B cell (primary cell): Measurements from ENCODE around the gene IGSF8. TPM values are rescaled to one million over a fixed set of nuclear protein-coding genes. Genes with fewer than 3 reads are reported as not detected.

ENCODE experiments used
- ATAC-seq: fragments of 200-7000 bp; cut with Tn5 transposase; one replicate; pipeline ENCODE4 v1.10.0; 2021; ENCODE audit warnings: low read depth, mild to moderate bottlenecking, moderate number of reproducible peaks, moderate library complexity
- CTCF ChIA-PET: fragments of 350-600 bp; sonication (Branson Sonifier 250); formaldehyde crosslinking; loops from one replicate; lab custom pipeline; 2021; ENCODE audit warnings: antibody characterized with exemption, inconsistent platforms; lab: Charles Lee
- POLR2A ChIA-PET: fragments of 350-600 bp; sonication (Branson Sonifier 250); formaldehyde crosslinking; loops from one replicate; lab custom pipeline; 2021; ENCODE audit warnings: antibody characterized with exemption; lab: Charles Lee
- DNase-seq: peaks from one replicate; pipeline ENCODE4 v3.0.0; 2013
- H2AFZ ChIP-seq: 2 replicates; pipeline ENCODE4 v1.6.1; 2012; ENCODE audit warnings: mild to moderate bottlenecking, low read depth, low read length; ENCODE audit not compliant: insufficient read depth, poor library complexity, severe bottlenecking
- H3K27ac ChIP-seq, 2 donors: 1 replicate in 1 of 2; 2 replicates in 1 of 2; pipeline ENCODE4 v1.5.1; 2012 to 2013; ENCODE audit warnings: low read length in 2 of 2, mild to moderate bottlenecking in 2 of 2, moderate library complexity in 1 of 2
- H3K27me3 ChIP-seq, 4 experiments: fragments of 200-600 bp in 1 of 4; sonication (generic) in 1 of 4; replicated peaks in 1 of 4; 1 replicate in 2 of 4; 2 replicates in 2 of 4; pipeline versions ENCODE4 v1.6.1 to v1.7.0; 2013 to 2016; ENCODE audit warnings: low read length in 3 of 4, mild to moderate bottlenecking in 2 of 4, mixed read lengths in 1 of 4, moderate library complexity in 1 of 4; ENCODE audit not compliant: insufficient read depth in 4 of 4, control insufficient read depth in 3 of 4; ENCODE audit errors: control extremely low read depth in 1 of 4
- H3K36me3 ChIP-seq, 2 experiments: replicated peaks in 1 of 2; 1 replicate in 1 of 2; 2 replicates in 1 of 2; pipeline versions ENCODE4 v1.6.1 to v1.7.1; 2013; ENCODE audit warnings: low read length in 1 of 2; ENCODE audit not compliant: insufficient read depth in 2 of 2, control insufficient read depth in 1 of 2; ENCODE audit errors: control extremely low read depth in 1 of 2, extremely low read depth in 1 of 2
- H3K4me1 ChIP-seq, 2 donors: fragments of 200-600 bp in 1 of 2; sonication (generic) in 1 of 2; 1 replicate in 1 of 2; 2 replicates in 1 of 2; pipeline versions ENCODE4 v1.5.1 to v1.6.1; 2013 to 2017; ENCODE audit warnings: low read length in 2 of 2; ENCODE audit not compliant: control insufficient read depth in 2 of 2, insufficient read depth in 2 of 2
- H3K4me2 ChIP-seq: replicated peaks from 2 replicates; pipeline ENCODE3; 2012; ENCODE audit warnings: mild to moderate bottlenecking, low read depth, low read length; ENCODE audit not compliant: poor library complexity, severe bottlenecking
- H3K4me3 ChIP-seq, 5 experiments: fragments of 200-600 bp in 1 of 5; sonication (generic) in 1 of 5; 1 replicate in 3 of 5; 2 replicates in 2 of 5; pipeline versions ENCODE4 v1.5.1 to v1.7.0; 2011 to 2016; ENCODE audit warnings: low read length in 4 of 5, mild to moderate bottlenecking in 4 of 5, low read depth in 2 of 5, control low read depth in 1 of 5, moderate library complexity in 1 of 5; ENCODE audit not compliant: insufficient read depth in 1 of 5; ENCODE audit errors: control extremely low read depth in 1 of 5, extremely low read depth in 1 of 5
- H3K79me2 ChIP-seq: fragments of 200-600 bp; sonication (generic); one replicate; pipeline ENCODE4 v1.6.0; 2016; ENCODE audit warnings: low read length; ENCODE audit not compliant: control insufficient read depth, insufficient read depth
- H3K9ac ChIP-seq: fragments of 200-600 bp; sonication (generic); 2 replicates; pipeline ENCODE4 v1.6.1; 2017; ENCODE audit warnings: mild to moderate bottlenecking, low read length, moderate library complexity
- H3K9me3 ChIP-seq, 3 donors: one replicate each; pipeline versions ENCODE4 v1.6.1 to v1.7.1; 2013; ENCODE audit warnings: low read length in 2 of 3; ENCODE audit not compliant: control insufficient read depth in 2 of 3, insufficient read depth in 1 of 3; ENCODE audit errors: control extremely low read depth in 1 of 3
- H4K20me1 ChIP-seq: 2 replicates; pipeline ENCODE4 v1.6.0; 2012; ENCODE audit warnings: mild to moderate bottlenecking, low read length; ENCODE audit not compliant: insufficient read depth, control insufficient read depth, poor library complexity, severe bottlenecking
- H3K27ac Mint-ChIP-seq: one replicate; pipeline ENCODE4 v1.8.0; 2021; ENCODE audit warnings: mixed read lengths
- H3K27me3 Mint-ChIP-seq: one replicate; pipeline ENCODE4 v1.8.0; 2021; ENCODE audit warnings: mixed read lengths
- H3K4me1 Mint-ChIP-seq: one replicate; pipeline ENCODE4 v1.8.0; 2021; ENCODE audit warnings: mixed read lengths
- H3K4me3 Mint-ChIP-seq: one replicate; pipeline ENCODE4 v1.8.0; 2021; ENCODE audit warnings: mixed read lengths
- H3K9me3 Mint-ChIP-seq: one replicate; pipeline ENCODE4 v1.8.0; 2022; ENCODE audit warnings: mixed read lengths; ENCODE audit not compliant: insufficient read depth
- EZH2 ChIP-seq: IDR thresholded peaks from 2 replicates; pipeline ENCODE4 v1.6.1; 2012; ENCODE audit warnings: borderline replicate concordance, low read depth, mild to moderate bottlenecking, moderate library complexity, low read length; ENCODE audit not compliant: insufficient read depth, poor library complexity, severe bottlenecking
- WGBS: methylation state at CpG from one replicate; pipeline ENCODE4 v1.1.5; 2013; ENCODE audit warnings: missing lambda C conversion rate; ENCODE audit not compliant: insufficient coverage; 5-methylcytosine and 5-hydroxymethylcytosine counted together
- intact Hi-C: fragments of 100-400 bp; cut with micrococcal nuclease; formaldehyde crosslinking; loops from one replicate; pipeline ENCODE4 v1.10.0; 2022
- polyA plus RNA-seq: library from polyadenylated mRNA; depleted of rRNA; stranded (reverse); fragments of >200 nt; gene quantifications from 2 replicates; pipeline ENCODE4 v1.2.3, GENCODE V29; 2012
- total RNA-seq, 2 donors: library from RNA; stranded (reverse); fragments of 120-200 nt in 1 of 2; gene quantifications; 1 replicate in 1 of 2; 2 replicates in 1 of 2; pipeline versions ENCODE4 v1.2.3 to v1.2.4, GENCODE V29; 2013 to 2022
- TF ChIP-seq, protein P1 (sequence below): fragments of 200-600 bp; IDR thresholded peaks from one replicate; pipeline ENCODE4 v1.8.0; 2022; ENCODE audit warnings: antibody characterized with exemption, mild to moderate bottlenecking

IGSF8 gene
- total and polyA plus RNA-seq, 2 donors (not counting 1 experiment from before 2014, with no cell fraction given) = 37.2 to 56.0 TPM

GRCh38 chr1:160130486-160130885 is 32.1 kb upstream of the IGSF8 start:
- ChIA-PET POLR2A (no interaction called here), CTCF (interaction anchor here (0.6 to 0.9 kb wide), 2 partner anchors 22 to 49 kb away, joined by 3 read pairs; partner anchors contain the start of gene KCNJ9)
- Histone ChIP-seq H3K9me3 (no peaks in the 10 kb centered on the region), H4K20me1 (no peaks in the 10 kb centered on the region), H3K27ac (no peak overlapping the region), H3K27me3 (peaks cover 0 to 11% (median 2%) of the 10 kb centered on the region in 4 experiments), H3K4me3 (no peak overlapping the region), H3K36me3 (no peaks in the 10 kb centered on the region), H3K79me2 (no peaks in the 10 kb centered on the region), H2AFZ (no peak overlapping the region), H3K4me2 (no peak overlapping the region), H3K4me1 (no peaks in the 10 kb centered on the region), H3K9ac (no peak overlapping the region)
- 100% methylated on average over 5 of the region's 5 CpGs for WGBS
- Mint-ChIP-seq H3K27ac (no peak overlapping the region), H3K4me1 (no peaks in the 10 kb centered on the region), H3K4me3 (no peak overlapping the region), H3K9me3 (no peaks in the 10 kb centered on the region), H3K27me3 (peaks cover 34% of the 10 kb centered on the region)
- ATAC-seq (no peak), DNase-seq (no peak)
- intact Hi-C loops = no loop called here
- TF ChIP-seq EZH2 = no peak
- TF ChIP-seq, protein P1, sequence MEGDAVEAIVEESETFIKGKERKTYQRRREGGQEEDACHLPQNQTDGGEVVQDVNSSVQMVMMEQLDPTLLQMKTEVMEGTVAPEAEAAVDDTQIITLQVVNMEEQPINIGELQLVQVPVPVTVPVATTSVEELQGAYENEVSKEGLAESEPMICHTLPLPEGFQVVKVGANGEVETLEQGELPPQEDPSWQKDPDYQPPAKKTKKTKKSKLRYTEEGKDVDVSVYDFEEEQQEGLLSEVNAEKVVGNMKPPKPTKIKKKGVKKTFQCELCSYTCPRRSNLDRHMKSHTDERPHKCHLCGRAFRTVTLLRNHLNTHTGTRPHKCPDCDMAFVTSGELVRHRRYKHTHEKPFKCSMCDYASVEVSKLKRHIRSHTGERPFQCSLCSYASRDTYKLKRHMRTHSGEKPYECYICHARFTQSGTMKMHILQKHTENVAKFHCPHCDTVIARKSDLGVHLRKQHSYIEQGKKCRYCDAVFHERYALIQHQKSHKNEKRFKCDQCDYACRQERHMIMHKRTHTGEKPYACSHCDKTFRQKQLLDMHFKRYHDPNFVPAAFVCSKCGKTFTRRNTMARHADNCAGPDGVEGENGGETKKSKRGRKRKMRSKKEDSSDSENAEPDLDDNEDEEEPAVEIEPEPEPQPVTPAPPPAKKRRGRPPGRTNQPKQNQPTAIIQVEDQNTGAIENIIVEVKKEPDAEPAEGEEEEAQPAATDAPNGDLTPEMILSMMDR = no peak

DNA sequence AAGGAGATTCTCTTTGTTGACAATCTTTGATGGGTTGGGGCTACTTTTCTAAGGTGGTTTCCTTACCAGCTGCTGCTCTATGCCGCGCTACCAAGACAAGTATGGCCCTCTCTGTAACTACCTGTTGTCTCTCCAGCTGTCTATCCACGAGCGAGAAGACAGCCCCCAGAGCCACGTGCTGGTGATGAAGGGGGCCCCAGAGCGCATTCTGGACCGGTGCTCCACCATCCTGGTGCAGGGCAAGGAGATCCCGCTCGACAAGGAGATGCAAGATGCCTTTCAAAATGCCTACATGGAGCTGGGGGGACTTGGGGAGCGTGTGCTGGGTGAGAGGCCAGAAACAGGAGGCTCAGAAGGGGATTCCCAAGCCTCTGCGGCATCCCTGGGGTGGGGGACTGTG is 31.5 kb upstream of the IGSF8 start:
- Mint-ChIP-seq H3K27ac (no peak overlapping the region), H3K4me3 (no peak overlapping the region), H3K27me3 (peaks cover 34% of the 10 kb centered on the region), H3K4me1 (no peaks in the 10 kb centered on the region), H3K9me3 (no peaks in the 10 kb centered on the region)
- Histone ChIP-seq H3K4me3 (no peak overlapping the region), H4K20me1 (no peaks in the 10 kb centered on the region), H3K79me2 (no peaks in the 10 kb centered on the region), H3K4me1 (no peaks in the 10 kb centered on the region), H3K9ac (no peak overlapping the region), H2AFZ (no peak overlapping the region), H3K9me3 (no peaks in the 10 kb centered on the region), H3K27me3 (peaks cover 0 to 11% (median 2%) of the 10 kb centered on the region in 4 experiments), H3K27ac (no peak overlapping the region), H3K4me2 (no peak overlapping the region), H3K36me3 (no peaks in the 10 kb centered on the region)
- intact Hi-C loops = no loop called here
- CTCF ChIA-PET = interaction anchor here (0.9 kb wide), 1 partner anchor 21 kb away, joined by 3 read pairs; no protein-coding TSS in a partner anchor
- 86% methylated on average over 10 of the region's 11 CpGs for WGBS
- TF ChIP-seq EZH2 = no peak
- TF ChIP-seq, protein P1 = no peak
- POLR2A ChIA-PET = no interaction called here
- DNase-seq (no peak), ATAC-seq (no peak)
